Peyer's patch (tissue), 4 donors: ENCODE measurements around the gene ARHGEF7.

Source experiments
- CTCF ChIP-seq, 6 experiments: fragments of 450-650 bp in 4 of 6; fragments of 200-600 bp in 2 of 6; sonication (generic) in 1 of 6; IDR thresholded peaks; one replicate each; pipeline ENCODE4 v1.5.1; 2017 to 2019; ENCODE audit warnings: antibody characterized with exemption in 6 of 6, mild to moderate bottlenecking in 3 of 6, moderate library complexity in 1 of 6
- POLR2A ChIP-seq, 2 donors: fragments of 450-650 bp; IDR thresholded peaks; one replicate each; pipeline ENCODE4 v1.5.1; 2017; ENCODE audit warnings: antibody characterized with exemption in 2 of 2, mild to moderate bottlenecking in 2 of 2, moderate library complexity in 2 of 2

GRCh38 chr13:111117961-111118360 is 2.9 kb downstream of the ARHGEF7 start:
- no peak for TF ChIP-seq CTCF (IDR thresholded peaks at IDR 0.05)
- no peak for TF ChIP-seq POLR2A (IDR thresholded peaks at IDR 0.05)
